Activated naive CD4-positive, alpha-beta T cell treated with anti-CD3 and anti-CD28 coated beads for 36 hours (primary cell): ENCODE results near the gene AGPAT2. TPM values are rescaled to one million over a fixed set of nuclear protein-coding genes. Genes with fewer than 3 reads are reported as not detected.

Source experiments
- CTCF ChIA-PET: fragments of 350-600 bp; sonication (Branson Sonifier 250); formaldehyde crosslinking; loops from one replicate; lab custom pipeline; 2021; ENCODE audit warnings: antibody characterized with exemption; lab: Charles Lee
- DNase-seq: peaks from one replicate; pipeline ENCODE4 v3.0.0-alpha.2; 2020
- H3K27ac Mint-ChIP-seq: one replicate; pipeline ENCODE4 v1.8.0; 2021; ENCODE audit warnings: mild to moderate bottlenecking, mixed read lengths
- H3K27me3 Mint-ChIP-seq: one replicate; pipeline ENCODE4 v1.8.0; 2021; ENCODE audit warnings: low read depth, mixed read lengths
- H3K36me3 Mint-ChIP-seq: one replicate; pipeline ENCODE4 v1.8.0; 2021; ENCODE audit warnings: low read depth, mixed read lengths
- H3K4me1 Mint-ChIP-seq: one replicate; pipeline ENCODE4 v1.8.0; 2021; ENCODE audit warnings: low read depth, mixed read lengths
- H3K4me3 Mint-ChIP-seq: one replicate; pipeline ENCODE4 v1.8.0; 2021; ENCODE audit warnings: mild to moderate bottlenecking, moderate library complexity, mixed read lengths
- H3K9me3 Mint-ChIP-seq: one replicate; pipeline ENCODE4 v1.8.0; 2021; ENCODE audit warnings: mixed read lengths
- intact Hi-C: fragments of 100-400 bp; cut with micrococcal nuclease; formaldehyde crosslinking; loops from one replicate; pipeline ENCODE4 v1.15.1; 2023
- total RNA-seq, 2 experiments: library from RNA; stranded (reverse); gene quantifications; one replicate each; pipeline ENCODE4 v1.2.3, GENCODE V29; 2021

The AGPAT2 gene
- total RNA-seq, 2 experiments from 2014 or later: 8.7 to 9.4 TPM

- H3K4me1 Mint-ChIP-seq: peaks cover 3% of the 10 kb centered on the region
- no peak for DNase-seq
- H3K27me3 Mint-ChIP-seq: no peaks in the 10 kb centered on the region
- H3K36me3 Mint-ChIP-seq: no peaks in the 10 kb centered on the region
- H3K27ac Mint-ChIP-seq: no peak overlapping the region
- CTCF ChIA-PET: interaction anchor here (1.3 to 1.6 kb wide), 2 partner anchors 10 to 11 kb away, joined by 4 read pairs; no protein-coding TSS in a partner anchor
- H3K9me3 Mint-ChIP-seq: no peaks in the 10 kb centered on the region
- intact Hi-C loops: no loop called here
- H3K4me3 Mint-ChIP-seq: no peak overlapping the region
Observed at GRCh38 chr9:136681945-136682699, 5.1 kb downstream of the AGPAT2 start.

GRCh38 chr9:136681029-136681428, 6.2 kb downstream of the AGPAT2 start:
- no peaks in the 10 kb centered on the region for H3K9me3 Mint-ChIP-seq
- DNase-seq: no peak
- no peaks in the 10 kb centered on the region for H3K36me3 Mint-ChIP-seq
- H3K4me1 Mint-ChIP-seq: peaks cover 2% of the 10 kb centered on the region
- CTCF ChIA-PET: no interaction called here
- H3K27me3 Mint-ChIP-seq: no peaks in the 10 kb centered on the region
- H3K4me3 Mint-ChIP-seq: no peak overlapping the region
- intact Hi-C loops: no loop called here
- H3K27ac Mint-ChIP-seq: no peak overlapping the region

- intact Hi-C loops: no loop called here
- H3K4me3 Mint-ChIP-seq: no peak overlapping the region
- CTCF ChIA-PET: no interaction called here
- H3K4me1 Mint-ChIP-seq: no peaks in the 10 kb centered on the region
- H3K27me3 Mint-ChIP-seq: no peaks in the 10 kb centered on the region
- no peaks in the 10 kb centered on the region for H3K9me3 Mint-ChIP-seq
- no peak overlapping the region for H3K27ac Mint-ChIP-seq
- no peaks in the 10 kb centered on the region for H3K36me3 Mint-ChIP-seq
- no peak for DNase-seq
Observed at GRCh38 chr9:136679431-136679941, 7.8 kb downstream of the AGPAT2 start.

DNA sequence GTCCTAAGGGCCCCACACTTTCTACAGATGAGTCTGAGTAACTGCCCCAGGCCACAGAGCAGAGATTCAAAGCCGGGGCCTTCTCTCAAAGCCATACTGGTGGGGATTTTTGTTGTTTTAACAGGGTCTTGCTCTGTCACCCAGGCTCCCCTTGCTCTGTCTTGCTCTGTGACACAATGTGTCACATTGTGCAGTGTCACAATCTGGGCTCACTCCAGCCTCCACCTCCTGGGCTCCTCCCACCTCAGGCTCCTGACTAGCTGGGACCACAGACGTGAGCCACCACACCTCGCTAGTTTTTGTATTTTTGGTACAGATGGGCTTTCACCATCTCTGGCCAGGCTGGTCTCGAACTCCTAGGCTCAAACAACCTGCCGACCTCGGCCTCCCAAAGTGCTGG, 8.6 kb downstream of the AGPAT2 start:
- no peaks in the 10 kb centered on the region for H3K9me3 Mint-ChIP-seq
- CTCF ChIA-PET: no interaction called here
- no peak overlapping the region for H3K27ac Mint-ChIP-seq
- intact Hi-C loops: no loop called here
- H3K27me3 Mint-ChIP-seq: no peaks in the 10 kb centered on the region
- no peaks in the 10 kb centered on the region for H3K36me3 Mint-ChIP-seq
- H3K4me1 Mint-ChIP-seq: no peaks in the 10 kb centered on the region
- DNase-seq: no peak
- no peak overlapping the region for H3K4me3 Mint-ChIP-seq

DNA sequence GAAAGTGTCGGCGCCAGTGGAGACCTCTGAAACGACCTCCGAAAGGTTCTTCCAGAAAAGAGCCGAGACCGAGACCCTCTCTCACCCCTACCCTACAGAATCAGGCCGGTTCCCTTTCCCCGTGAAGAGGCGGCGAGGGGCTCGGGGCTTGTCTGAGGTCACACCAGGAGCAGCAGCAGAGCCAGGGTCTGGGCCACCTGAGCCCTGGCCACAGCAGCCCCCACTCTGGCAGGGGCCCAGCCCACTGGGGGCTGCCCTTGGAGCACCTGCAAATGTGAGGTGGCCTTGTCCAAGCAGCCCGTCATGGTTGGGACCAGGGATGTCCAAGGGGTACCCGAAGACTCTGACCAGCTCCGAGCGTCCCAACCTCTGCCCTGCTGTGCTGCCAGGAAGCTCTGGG, 9.2 kb downstream of the AGPAT2 start:
- Mint-ChIP-seq H3K4me1 (no peaks in the 10 kb centered on the region), H3K36me3 (no peaks in the 10 kb centered on the region), H3K9me3 (no peaks in the 10 kb centered on the region), H3K27ac (no peak overlapping the region), H3K27me3 (no peaks in the 10 kb centered on the region), H3K4me3 (no peak overlapping the region)
- DNase-seq: no peak
- CTCF ChIA-PET: no interaction called here
- intact Hi-C loops: no loop called here

GRCh38 chr9:136676920-136677686, 10.2 kb downstream of the AGPAT2 start:
- CTCF ChIA-PET: interaction anchor here (1.1 kb wide), 1 partner anchor 22 kb away, joined by 3 read pairs; no protein-coding TSS in a partner anchor
- H3K4me3 Mint-ChIP-seq: no peak overlapping the region
- H3K27ac Mint-ChIP-seq: no peak overlapping the region
- no peak for DNase-seq
- intact Hi-C loops: no loop called here
- no peaks in the 10 kb centered on the region for H3K36me3 Mint-ChIP-seq
- H3K4me1 Mint-ChIP-seq: no peaks in the 10 kb centered on the region
- no peaks in the 10 kb centered on the region for H3K9me3 Mint-ChIP-seq
- no peaks in the 10 kb centered on the region for H3K27me3 Mint-ChIP-seq

DNA sequence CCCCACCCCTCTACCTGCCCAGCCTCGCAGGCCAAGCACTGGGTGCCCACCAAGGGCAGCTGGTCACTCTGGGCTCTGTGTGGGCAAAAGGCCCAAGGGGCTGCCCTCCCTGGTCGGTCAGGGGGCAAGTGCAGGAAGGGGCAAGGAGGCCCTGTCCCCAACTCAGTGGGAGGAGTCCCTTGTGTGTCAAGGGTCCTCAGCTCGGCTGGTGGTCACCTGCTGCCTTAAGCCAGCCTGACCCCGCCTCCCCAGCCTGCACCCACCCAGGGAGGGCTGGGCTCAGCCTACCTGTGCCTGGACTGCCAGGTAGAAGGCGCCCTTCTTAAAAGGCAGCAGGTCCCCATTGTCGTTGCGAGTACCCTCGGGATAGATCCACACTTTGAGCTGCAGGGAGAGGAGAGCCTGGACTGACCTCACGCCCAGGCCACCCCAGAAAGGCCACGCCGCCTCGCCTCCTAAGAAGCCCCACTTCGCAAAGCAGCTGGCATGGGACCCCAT, 10.9 kb downstream of the AGPAT2 start:
- no peaks in the 10 kb centered on the region for H3K36me3 Mint-ChIP-seq

GRCh38 chr9:136675477-136676296, 11.6 kb downstream of the AGPAT2 start:
- no peaks in the 10 kb centered on the region for H3K9me3 Mint-ChIP-seq
- DNase-seq: no peak
- no peaks in the 10 kb centered on the region for H3K4me1 Mint-ChIP-seq
- H3K27ac Mint-ChIP-seq: no peak overlapping the region
- H3K36me3 Mint-ChIP-seq: no peaks in the 10 kb centered on the region
- intact Hi-C loops: no loop called here
- H3K27me3 Mint-ChIP-seq: no peaks in the 10 kb centered on the region
- no peak overlapping the region for H3K4me3 Mint-ChIP-seq
- CTCF ChIA-PET: interaction anchor here (1.1 kb wide), 1 partner anchor 24 kb away, joined by 3 read pairs; no protein-coding TSS in a partner anchor

More for the DNA sequence above, 10.9 kb downstream of the AGPAT2 start:
- Mint-ChIP-seq H3K27me3 (no peaks in the 10 kb centered on the region), H3K27ac (no peak overlapping the region), H3K4me3 (no peak overlapping the region), H3K4me1 (no peaks in the 10 kb centered on the region), H3K9me3 (no peaks in the 10 kb centered on the region)
- DNase-seq: no peak
- CTCF ChIA-PET: interaction anchor here (1.1 kb wide), 1 partner anchor 23 kb away, joined by 3 read pairs; no protein-coding TSS in a partner anchor
- intact Hi-C loops: no loop called here

GRCh38 chr9:136674786-136675349, 12.4 kb downstream of the AGPAT2 start:
- no peaks in the 10 kb centered on the region for H3K4me1 Mint-ChIP-seq
- DNase-seq: no peak
- no peak overlapping the region for H3K27ac Mint-ChIP-seq
- intact Hi-C loops: no loop called here
- H3K9me3 Mint-ChIP-seq: no peaks in the 10 kb centered on the region
- no peaks in the 10 kb centered on the region for H3K27me3 Mint-ChIP-seq
- no peaks in the 10 kb centered on the region for H3K36me3 Mint-ChIP-seq
- no peak overlapping the region for H3K4me3 Mint-ChIP-seq
- CTCF ChIA-PET: no interaction called here

DNA sequence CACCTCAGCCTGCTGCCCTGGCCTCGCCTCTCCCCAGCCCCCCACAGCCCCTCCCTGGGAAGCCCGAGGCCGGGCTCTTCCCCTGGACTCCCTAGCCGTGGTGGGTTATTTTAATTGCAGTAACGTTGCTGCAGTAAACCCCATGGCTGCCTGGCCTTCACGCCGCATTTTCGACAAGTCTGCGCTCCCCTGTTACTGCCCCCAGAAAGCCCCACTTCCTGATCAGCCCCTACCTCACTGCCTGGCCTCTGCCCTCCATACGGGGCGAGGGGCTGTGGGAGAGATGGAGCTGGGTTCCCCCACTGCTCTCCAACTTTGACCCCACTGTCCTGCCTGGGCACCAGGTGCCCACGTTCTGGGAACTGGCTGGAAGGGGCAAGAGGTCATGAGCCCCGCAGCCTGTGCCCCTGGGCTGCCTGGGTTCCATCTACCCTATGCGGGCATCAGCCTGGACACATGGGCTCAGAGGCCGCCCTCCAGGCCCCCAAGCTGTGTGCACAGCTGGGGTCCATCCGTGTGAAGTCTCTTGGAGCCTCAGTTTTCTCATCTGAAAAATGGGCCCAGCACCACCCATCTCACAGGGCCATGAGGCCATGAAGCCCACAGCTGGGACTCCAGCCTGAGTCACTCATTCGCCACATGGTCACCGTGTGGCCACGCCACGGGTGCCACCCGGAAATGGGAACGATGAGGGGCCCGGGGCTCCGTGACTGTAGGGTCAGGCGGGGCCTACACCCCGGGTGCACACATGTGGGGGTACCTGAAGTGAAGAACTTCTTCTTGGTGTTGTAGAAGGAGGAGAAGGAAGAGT, 13.1 kb downstream of the AGPAT2 start:
- CTCF ChIA-PET: no interaction called here
- intact Hi-C loops: no loop called here
- no peak overlapping the region for H3K4me3 Mint-ChIP-seq
- no peak for DNase-seq
- no peaks in the 10 kb centered on the region for H3K9me3 Mint-ChIP-seq
- H3K27me3 Mint-ChIP-seq: no peaks in the 10 kb centered on the region
- no peak overlapping the region for H3K27ac Mint-ChIP-seq
- no peaks in the 10 kb centered on the region for H3K4me1 Mint-ChIP-seq
- H3K36me3 Mint-ChIP-seq: no peaks in the 10 kb centered on the region
